HG02642 (cell line): ENCODE results near the gene ARMC9.

Experiments
- ATAC-seq: cut with Tn5 transposase; IDR thresholded peaks from one replicate; pipeline ENCODE4 v1.9.1; 2021; ENCODE audit warnings: mild to moderate bottlenecking; ENCODE audit not compliant: unreplicated experiment, poor library complexity

Gene ARMC9

DNA sequence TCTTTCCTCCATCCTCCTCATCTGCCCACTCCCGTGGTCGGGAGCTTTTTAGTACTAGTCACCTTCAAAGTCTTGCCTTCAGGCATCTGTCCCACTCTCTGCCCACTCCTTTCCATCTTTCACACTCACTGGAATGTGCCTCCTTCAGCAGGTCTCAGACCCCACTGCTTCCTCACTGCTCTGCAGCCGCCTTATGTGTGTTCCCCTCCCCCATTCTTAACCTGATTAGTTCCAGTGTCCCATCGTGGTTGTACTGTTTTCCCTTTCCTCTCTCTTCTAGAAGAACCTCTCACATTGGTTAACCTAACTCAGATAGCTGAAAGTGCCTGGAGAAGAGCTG is 3.0 kb downstream of the ARMC9 start:
- no peak for ATAC-seq

GRCh38 chr2:231203087-231203486 is 4.7 kb downstream of the ARMC9 start:
- no peak for ATAC-seq

DNA sequence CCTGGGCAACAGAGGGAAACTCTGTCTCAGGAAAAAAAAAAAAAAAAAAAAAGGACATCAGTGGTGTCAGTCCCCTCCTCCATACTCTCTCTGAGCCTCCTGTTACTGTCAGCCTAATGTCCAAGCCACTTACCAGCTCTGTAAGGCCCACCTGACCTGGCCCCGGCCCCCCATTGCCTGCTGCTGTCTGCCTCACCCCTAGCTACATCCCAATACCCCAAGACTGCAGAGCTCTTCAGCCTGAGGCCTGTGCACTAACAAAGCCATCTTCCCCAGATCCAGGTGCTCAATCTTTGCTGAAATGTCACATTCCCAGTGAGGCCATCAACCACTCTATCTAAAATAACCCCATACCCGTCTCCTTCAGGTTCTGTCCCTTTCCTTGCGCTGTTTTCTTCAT is 5.7 kb downstream of the ARMC9 start:
- no peak for ATAC-seq

- no peak for ATAC-seq
These were observed 6.2 kb downstream of the ARMC9 start for GRCh38 chr2:231204581-231204980.

GRCh38 chr2:231207734-231208133 is 9.3 kb downstream of the ARMC9 start:
- ATAC-seq = no peak

DNA sequence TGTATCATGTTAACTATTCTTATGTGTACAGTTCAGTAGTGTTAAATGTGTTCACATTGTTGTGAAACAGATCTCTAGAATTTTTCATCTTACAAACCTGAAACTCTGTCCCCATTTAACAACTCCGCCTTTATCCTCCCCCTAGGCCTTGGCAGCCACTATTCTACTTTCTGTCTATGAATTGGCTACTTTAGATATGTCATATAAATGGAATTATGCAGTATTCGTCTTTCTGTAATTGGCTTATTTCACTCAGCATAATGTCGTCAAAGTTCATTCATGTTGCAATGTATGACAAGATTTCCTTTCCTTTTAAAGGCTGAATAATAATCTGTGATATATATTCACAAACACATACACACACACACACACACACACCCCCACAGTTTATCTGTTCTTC is 12.4 kb downstream of the ARMC9 start:
- no peak for ATAC-seq

- no peak for ATAC-seq
These were observed 13.1 kb downstream of the ARMC9 start for GRCh38 chr2:231211486-231211885.

GRCh38 chr2:231212329-231212845 is 14.0 kb downstream of the ARMC9 start:
- no peak for ATAC-seq

GRCh38 chr2:231213931-231214642 is 15.7 kb downstream of the ARMC9 start:
- ATAC-seq = no peak

DNA sequence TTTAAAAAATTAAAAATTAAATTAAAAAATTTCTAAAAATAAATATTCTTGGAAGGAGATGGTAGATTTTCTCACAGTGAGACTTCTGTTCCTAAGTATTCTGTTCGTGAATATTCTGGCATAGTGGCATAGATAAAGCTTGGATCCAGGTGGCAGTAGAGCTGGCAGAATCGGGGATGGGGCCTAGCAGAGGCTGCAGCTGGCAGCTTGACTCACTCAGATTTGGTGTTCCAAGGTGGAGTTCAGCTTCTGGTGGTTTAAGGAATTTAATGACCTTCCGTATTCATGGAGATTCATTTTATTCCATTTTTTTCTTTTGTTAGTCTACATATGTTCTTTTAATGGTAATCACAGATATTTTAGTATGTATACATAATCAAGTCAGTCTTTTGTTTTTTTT is 19.9 kb downstream of the ARMC9 start:
- no peak for ATAC-seq

GRCh38 chr2:231219289-231219688 is 20.9 kb downstream of the ARMC9 start:
- no peak for ATAC-seq

- ATAC-seq = no peak
These were observed 23.3 kb downstream of the ARMC9 start for GRCh38 chr2:231221761-231222160.

DNA sequence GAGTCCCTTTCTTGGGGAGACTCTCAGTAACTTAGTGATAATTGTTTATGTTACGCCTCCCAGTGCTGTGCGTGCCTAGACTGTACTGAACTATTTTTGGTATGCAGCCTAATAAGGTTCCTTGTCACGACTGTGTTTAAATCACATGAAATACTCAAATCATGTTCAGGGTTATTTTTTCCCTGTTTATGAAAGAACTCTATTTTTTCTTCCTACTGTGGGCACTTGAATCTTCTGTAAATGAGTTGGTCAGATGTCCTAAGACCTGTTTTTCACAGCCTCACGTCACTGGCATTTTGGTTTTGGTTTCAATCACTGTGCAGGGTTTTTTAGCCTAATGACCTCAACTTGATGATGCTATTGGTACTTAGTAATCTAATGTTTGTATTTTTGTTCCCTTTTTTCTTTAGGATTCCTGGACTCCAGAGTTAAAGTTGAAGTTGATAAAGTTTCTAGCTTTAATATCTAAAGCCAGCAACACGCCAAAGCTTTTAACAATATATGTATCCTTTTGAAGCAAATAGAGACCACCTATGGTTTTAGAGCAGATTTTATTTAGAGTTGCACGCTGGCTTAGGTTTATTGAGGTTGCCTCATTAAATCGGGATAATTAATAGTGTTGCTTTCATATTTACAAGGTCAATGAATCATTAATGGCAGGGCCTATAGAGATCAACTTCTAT is 24.0 kb downstream of the ARMC9 start:
- ATAC-seq = peak; percentile 64

DNA sequence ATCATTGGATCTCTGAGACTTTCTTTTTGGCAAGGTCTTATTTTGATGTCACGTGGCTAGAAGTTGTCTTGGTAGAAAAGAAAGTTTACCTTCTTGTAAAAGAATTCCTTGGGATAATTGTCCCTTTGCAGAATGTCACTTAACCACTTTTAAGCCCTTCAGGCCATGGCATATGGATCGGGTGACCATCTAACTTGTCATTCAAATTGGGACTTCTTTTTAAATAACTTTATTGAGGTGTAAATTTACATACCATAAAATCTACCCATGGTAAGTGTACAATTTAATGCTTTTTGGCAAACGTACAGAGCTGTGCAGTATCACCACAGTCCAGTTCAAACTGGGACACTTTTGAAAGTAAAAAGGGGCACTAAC is 24.6 kb downstream of the ARMC9 start:
- no peak for ATAC-seq

- no peak for ATAC-seq
These were observed 25.1 kb downstream of the ARMC9 start for GRCh38 chr2:231223458-231223976.

GRCh38 chr2:231227310-231228162 is 29.1 kb downstream of the ARMC9 start:
- peak; percentile 49 for ATAC-seq

DNA sequence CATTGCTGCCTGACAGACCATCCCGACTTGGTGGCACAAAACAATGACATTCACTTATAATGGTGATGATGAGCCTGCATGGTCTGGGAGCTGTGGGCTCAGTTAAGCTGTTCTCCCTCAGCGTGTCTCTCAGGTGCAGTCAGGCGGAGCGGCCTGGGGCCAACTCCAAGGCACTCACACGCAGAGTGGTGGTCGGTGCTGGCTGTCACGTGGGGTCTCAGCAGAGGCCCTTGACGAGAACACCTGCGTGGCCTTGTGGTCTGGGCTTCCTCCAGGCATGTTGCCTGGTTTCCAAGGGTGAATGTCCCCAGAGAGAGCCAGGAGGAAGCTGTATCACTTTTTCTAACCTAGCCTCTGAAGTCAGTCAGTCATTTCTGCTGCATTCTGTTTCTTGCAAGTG is 29.8 kb downstream of the ARMC9 start:
- ATAC-seq = peak; percentile 85

DNA sequence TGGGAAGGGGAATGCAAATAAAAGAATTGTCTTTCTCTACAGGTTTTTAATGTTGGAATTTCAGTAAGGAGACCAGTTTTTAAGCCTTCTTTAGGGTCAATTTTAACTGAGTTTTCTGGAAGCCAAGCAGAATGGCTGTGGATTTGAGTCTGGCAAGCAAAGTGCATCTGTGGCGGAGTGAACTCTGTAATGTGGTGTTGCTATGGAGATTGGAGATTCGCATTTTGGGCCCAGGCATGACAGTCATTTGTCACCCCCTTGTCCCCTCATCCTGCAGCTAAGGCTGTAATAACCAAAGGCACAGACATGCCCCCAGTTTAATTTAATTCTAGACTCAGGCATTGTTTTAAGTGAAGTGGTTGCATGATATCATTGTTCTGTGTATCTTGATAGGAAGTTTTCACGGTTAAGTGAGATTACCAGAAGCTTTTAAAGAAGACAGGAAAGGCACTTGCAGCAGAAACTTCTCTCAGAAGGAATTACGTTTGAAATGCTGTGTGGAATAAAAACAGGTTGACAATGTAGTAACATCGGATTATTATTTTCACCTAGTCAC is 30.6 kb downstream of the ARMC9 start:
- no peak for ATAC-seq

GRCh38 chr2:231235217-231235616 is 36.8 kb downstream of the ARMC9 start:
- ATAC-seq = no peak

DNA sequence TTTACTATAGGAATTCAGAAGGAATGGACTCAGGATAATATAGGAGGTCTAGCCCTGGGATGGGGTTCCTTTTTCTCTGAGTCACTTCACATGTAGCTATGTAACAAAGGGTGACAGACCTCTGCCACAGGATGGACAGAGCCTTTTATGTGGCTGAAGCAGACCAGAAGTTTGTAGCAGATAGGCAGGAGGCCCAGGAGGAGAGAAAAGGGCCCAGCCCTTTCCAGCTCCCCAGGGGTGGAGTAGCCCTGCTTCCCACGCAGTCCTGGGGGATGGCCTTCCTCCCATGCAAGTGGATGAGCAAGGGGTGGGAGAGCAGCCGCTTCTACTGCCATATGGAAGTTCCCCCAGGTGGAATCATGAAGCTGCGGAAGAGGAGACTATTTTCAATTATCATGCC is 40.3 kb downstream of the ARMC9 start:
- ATAC-seq = no peak

DNA sequence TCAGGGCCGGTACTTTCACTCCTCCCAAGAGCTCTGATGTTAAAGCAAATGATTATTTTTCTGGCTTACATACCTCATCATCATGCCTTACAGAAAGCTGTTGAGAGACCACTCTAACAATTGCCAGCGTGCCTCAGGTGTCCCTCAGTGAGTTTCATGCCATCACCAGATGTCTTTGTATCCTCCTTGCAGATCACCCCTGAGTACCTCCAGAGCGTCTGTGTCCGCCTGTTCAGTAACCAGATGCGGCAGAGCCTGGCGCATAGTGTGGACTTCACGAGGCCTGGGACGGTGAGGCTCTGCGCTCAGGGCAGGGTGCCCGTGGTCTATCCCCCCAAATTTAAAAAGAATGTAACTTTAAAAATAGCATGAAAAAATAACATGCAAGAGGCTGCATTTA is 41.3 kb downstream of the ARMC9 start:
- ATAC-seq = no peak
